HG03565 (cell line): ENCODE results near the gene PSPH.
A peak's percentile ranks its signal among the peaks of the same experiment; 100 is the strongest.
"Not testable (repeated sequence)": the region's sequence is repeated elsewhere in the genome, so short reads cannot be mapped to it uniquely, and the experiment has no call there.

Experiments
- ATAC-seq: cut with Tn5 transposase; IDR thresholded peaks from one replicate; pipeline ENCODE4 v1.9.1; 2021; ENCODE audit warnings: mild to moderate bottlenecking, moderate library complexity; ENCODE audit not compliant: unreplicated experiment

The PSPH gene

DNA sequence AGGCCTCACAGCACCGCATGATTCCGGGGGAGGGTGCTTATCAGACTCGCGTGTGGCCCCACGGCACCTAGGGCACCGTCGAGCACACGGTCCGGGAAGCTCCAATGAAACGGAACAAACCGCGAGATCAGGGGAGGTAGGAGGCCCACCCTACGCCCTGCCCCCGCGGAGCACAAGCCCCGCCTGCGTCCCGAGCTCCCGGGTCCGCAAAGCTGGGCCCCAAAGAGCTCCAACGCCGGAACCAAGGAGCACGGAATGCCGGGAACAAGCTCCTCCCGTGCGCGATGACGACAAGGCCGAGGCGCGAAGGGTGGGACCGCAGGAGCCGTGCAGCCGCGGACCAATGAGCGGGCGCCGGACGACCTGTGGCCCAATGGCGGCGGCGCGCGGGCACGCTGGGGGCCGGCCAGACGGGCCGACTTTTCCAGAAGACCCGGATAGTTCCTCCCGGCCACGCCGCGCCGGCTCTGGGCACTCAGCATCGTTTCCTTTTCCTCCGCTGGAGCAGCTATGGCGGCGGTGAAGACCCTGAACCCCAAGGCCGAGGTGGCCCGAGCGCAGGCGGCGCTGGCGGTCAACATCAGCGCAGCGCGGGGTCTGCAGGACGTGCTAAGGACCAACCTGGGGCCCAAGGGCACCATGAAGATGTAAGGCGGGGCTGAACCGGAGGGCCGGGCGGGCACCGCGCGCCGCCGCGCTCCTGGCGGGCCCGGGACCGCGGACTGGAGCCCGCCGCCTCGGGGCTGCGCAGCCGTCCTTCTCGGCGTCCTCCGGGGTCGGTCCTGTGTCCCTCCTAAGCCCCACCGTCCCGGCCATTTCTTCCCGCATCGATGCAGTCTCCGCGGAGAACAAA, at the start of gene PSPH, which contains the start of gene CCT6A:
TSS of gene PSPH (minus strand) at position 106 of the 853 bp plus-strand sequence. CDS start 30,232 bp downstream, outside the sequence.
TSS of gene CCT6A (plus strand) at position 427 of the 853 bp plus-strand sequence. CDS start at position 511, 84 bp downstream.
- ATAC-seq: peak; percentile 93

DNA sequence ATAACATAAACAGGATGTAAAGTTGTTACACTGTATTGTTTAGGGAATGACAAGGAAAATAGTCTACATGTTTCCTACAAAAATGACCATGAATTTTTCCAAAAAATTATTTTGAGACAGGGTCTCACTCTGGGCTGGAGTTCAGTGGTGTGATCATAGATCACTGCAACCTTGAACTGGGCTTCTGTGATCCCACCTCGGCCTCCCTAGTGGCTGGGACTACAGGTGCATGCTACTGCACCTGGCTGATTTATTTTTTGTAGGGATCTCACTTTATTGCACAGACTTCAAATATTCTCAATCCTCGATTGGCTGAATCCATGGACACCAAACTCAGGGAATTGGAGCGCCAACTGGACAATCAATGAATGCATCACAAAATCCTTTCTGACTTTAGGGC, 48.4 kb upstream of the PSPH start:
- no peak for ATAC-seq

DNA sequence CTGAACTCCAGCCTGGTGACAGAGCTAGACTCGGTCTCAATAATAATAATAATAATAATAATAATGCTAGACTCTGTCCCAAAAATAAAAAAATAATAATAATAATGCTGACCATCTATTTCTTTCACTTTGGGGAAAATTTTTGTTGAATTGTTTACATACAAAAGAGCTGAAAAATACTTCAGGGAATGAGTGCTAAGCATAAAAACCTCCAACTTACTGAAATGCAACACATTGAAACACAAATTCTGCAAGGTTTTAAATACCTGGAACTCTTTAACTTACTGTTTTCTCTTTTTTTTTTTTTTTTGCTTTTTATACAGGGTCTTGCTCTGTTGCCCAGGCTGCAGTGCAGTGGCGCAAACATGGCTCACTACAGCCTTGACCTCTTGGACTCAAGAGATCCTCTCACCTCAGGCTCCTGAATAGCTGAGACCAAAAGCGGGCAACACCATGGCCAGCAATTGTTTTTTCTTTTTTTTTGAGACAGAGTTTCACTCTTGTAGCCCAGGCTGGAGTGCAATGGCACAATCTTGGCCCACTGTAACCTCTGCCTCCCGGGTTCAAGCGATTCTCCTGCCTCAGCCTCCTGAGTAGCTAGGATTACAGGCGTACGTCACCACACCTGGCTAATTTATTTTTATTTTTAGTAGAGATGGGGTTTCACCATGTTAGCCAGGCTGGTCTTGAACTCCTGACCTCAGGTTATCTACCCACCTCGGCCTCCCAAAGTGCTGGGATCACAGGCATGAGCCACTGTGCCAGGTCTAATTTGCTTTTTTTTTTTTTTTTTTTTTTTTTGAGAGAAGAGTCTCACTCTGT, 47.2 kb upstream of the PSPH start:
- not testable (repeated sequence) for ATAC-seq

DNA sequence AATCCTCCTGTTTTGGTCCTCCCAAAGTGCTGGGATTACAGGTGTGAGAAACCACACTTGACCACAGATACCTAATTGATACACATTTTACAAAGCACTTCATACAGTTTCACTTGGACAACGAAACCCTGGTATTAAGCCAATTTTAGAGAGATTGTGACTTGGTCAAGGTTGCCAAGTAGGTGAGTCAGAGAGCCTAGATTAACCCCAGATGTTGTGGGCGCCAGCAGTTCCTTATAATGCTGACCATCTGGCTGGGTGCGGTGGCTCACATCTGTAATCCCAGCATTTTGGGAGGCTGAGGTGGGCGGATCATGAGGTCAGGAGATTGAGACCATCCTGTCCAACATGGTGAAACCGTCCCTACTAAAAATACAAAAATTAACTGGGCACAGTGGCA, 46.5 kb upstream of the PSPH start:
- ATAC-seq: no peak

DNA sequence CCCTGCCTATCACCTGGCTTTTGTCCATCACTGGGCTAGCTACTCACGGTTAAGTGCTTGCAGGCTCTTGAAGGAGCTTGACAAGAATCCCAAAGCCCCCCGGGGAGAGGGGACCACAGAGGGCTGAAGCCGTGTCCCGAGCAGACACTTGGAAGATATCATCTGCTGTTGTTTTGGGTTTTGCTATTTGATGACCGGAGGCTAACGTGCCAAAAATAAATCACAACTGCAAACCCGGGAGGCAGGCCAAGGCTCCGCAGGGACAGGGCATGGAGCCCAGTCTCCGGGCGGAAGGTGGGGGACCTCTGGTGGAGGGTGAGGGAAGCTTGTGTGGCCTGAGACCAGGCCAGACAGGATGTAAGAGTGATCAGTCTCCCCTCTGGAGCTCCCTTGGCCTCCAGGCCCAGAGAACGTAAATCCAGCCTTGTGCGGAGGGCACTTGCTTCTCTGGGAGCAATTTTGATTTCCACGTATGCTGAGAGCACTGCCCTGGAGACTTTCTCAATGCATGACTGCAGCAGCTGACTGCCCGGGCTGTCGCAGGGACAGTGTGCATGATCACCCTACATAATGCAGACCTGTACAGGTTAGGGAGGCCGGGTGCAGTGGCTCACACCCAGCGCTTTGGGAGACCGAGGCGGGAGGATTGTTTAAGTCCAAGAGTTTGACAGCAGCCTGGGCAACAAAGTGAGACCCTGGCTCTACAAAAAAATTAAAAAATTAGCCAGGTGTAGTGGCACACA, 41.7 kb upstream of the PSPH start, which contains the start of gene PHKG1:
TSS of gene PHKG1 (minus strand) at position 164 of the 743 bp plus-strand sequence. CDS start 4,011 bp downstream, outside the sequence.
- ATAC-seq: no peak

DNA sequence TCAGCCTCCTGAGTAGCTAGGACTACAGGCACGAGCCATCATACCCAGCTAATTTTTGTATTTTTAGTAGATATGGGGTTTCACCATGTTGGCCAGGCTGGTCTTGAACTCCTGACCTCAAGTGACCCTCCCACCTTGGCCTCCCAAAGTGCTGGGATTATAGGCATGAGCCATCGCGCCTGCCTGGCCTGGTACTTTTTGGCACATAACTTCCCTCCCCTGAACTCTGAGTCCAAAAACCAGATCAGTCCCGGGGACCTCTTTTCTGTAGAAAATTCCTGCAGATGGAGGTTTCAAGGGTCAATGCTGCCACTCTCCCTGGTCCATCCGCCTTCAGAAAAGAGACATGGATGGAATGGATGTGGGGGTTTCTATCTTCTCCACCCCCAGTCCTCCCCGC, 41.1 kb upstream of the PSPH start:
- not testable (repeated sequence) for ATAC-seq

DNA sequence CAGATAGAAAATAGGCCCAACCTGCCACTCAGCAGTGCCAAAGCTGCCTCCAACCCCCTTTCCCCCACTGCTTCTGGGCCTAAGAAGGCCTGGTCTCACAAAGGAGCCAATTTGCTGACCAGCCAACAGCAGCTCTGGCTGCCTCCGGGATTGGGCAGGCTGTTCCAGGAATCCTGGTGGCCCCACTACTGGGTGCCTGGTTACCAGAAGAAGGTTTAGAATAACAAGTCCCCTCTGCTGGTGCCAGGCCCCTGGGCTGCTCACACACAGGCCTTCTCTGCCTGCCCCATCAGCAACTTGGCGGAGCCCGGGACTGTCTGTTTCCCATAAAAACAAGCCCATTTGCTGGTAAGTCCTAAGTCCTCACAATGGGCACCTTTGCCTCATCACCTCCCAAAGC, 40.3 kb upstream of the PSPH start:
- no peak for ATAC-seq

DNA sequence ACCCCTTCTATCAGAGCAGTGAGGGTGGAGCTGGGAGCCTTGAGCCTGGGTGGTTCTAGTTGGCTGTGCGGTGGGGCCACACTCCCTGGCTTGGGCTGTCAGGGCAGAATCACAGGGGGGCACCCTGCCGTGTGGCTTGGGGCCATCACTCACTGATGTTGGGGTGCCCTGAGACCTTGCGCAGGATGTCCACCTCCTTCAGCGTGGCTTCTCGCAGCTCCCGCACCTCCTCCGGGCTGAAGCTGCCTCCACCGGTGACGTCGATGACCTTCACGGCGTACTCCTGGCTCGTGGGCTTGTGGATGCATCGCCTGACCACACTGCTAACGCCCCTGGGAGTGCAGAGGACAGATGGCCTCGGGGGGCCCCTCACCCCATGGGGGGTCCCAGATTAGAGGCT, 36.2 kb upstream of the PSPH start:
- no peak for ATAC-seq

DNA sequence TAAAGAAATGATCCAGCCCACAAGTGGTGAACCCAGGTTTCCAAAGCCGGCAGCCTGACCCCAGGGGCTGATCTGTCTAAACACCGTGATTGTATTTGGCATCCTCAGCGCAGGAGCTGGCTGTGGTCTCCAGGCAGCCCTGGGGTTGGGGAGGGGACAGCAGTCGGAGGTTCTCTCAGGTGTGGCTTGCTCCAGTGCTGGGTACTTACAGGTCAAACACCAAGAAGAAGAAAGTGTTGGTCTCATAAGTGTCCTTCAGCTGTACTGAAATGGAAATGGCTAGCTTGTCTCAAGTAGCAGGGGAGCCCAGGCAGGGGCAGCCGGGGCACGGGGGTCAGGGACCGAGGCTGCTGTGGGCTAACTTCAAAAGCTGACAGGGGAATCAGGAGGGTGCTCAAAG, 35.5 kb upstream of the PSPH start:
- no peak for ATAC-seq

DNA sequence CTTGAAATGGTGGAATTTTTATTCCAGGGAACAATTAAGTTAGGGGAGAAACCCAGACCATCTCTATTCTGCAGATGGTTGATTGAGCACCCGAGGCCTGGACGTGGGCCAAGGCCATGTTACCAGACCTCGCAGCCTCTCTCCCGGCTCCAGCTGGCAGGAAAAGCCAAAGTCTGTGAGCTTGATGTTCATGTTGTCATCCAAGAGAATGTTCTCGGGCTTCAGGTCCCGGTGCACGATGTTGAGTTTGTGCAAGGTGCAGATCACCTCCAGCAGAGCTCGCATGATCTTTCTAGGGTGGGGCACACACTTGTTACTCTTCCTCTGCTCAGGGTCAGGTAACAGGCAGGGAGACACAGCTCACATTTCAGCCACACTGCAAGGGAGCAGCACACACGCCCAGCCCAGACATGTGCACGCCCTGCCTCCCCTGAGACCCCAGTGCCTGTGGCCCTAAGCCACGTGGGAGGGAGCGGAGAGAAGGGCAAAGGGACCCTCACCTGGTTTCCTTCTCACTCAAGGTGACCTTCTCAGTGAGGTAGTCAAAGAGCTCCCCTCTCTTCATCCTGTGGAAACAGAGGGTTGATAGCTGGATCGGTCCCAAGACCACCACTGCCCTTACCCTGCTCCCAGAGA, 32.0 kb upstream of the PSPH start:
- no peak for ATAC-seq

DNA sequence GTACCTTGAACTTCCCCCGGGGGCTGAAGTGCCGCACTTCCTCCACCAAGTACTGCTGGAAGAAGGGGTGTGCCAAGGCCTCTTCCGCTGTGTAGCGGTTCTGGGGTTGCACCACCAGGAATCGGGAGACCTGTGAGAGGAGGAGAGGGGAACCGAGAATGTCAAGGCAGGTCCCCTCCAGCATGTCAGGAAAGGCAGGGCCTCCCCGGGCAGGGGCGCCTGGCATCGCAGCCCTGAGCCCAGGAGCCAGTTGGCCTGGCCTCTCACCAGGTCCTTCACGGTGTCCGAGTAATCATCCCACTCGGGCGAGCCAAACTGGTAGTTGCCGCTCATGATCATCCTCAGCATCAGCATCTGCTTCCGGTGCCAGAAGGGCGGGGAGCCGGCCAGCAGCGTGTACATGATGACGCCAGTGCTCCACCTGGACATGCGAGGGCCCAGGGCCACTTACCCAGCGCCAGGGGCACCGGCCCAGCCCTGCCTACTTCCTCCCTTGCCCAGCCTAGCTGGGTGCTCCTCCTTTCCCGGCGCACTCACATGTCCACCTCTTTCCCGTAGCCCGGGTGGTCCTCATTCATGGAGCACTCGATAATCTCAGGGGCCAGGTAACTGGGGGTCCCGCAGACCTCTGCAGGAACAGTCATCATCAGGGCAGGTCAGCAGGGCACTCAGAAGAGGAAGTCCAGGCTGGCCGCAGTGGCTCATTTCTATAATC, 30.5 kb upstream of the PSPH start:
- no peak for ATAC-seq

DNA sequence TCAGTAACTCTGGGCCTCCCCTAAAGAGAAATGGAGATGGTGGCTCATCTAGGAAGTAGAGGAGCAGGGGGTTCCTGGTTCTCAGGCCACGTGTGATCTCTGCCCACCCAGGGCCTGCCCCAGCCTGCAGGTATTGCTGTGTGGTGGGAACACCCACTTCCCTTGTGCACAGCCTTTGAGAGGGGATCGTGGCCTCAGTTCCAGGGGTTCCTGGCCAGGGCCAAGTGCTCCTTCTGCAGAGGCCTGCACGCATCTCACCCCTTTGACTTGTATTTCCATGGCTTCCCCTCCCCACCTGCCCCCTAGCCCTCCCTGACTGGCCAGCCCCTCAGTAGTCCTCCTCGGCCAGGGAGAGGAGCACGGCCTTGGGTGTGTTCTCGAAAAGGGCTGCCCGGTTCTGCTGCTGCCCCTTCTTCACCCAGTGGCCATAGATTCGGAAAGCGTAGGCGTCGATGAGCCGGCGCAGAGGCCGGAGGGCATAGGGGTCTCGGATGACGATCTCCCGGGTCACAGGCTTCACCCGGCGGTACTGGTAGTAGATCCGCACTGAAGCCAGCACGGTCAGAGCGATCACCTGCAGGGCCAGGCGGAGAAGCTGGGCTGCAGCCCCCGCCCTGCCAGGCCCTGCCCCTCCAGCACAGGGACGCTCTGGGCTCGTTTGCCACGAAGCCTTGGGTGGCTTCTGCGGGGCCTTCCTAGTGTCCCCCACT, 29.6 kb upstream of the PSPH start:
- ATAC-seq: not testable (repeated sequence)

DNA sequence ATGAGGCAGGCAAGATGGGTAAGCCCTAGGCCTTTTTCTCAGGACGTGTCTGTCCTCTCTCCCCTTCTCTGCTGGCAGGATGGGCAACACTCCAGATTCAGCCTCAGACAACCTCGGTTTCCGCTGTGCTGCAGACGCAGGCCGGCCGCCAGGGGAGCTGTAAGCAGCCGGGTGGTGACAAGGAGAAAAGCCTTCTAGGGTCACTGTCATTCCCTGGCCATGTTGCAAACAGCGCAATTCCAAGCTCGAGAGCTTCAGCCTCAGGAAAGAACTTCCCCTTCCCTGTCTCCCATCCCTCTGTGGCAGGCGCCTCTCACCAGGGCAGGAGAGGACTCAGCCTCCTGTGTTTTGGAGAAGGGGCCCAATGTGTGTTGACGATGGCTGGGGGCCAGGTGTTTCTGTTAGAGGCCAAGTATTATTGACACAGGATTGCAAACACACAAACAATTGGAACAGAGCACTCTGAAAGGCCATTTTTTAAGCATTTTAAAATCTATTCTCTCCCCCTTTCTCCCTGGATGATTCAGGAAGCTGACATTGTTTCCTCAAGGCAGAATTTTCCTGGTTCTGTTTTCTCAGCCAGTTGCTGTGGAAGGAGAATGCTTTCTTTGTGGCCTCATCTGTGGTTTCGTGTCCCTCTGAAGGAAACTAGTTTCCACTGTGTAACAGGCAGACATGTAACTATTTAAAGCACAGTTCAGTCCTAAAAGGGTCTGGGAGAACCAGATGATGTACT, 28.4 kb upstream of the PSPH start:
- ATAC-seq: no peak

DNA sequence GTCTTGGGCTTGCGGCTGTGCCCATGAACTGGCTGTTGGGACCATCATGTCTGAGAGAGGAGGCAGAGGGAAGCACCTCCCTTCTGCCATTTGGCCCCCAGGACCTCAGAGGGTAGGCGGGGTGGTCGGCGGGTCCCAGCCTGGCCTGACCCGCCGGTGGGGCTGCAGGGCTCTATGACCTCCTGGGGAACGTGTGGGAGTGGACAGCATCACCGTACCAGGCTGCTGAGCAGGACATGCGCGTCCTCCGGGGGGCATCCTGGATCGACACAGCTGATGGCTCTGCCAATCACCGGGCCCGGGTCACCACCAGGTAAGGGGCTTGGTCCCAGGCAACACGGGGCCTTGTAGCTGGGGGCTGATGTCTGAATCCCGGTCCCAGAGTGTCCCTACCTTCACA, 27.0 kb upstream of the PSPH start:
- ATAC-seq: no peak

DNA sequence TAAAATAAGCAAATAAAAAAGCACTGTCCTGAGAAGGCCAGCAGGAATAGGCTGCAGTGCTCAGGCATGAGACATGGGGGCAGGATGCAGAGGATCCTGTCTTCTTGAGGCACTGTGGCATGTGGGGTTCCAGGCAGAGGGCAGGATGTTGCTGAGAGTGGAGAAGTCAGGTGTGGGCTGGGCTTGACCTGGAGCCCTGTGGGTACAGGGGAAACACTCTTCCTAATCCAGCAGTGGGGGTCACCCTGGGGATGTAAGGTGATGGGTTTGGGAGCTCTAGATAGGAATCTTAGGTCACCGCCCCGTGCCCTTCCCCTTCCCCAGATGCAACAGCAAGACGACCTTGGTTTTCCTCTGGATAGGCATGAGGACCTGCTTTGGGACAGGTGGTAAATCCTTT, 26.4 kb upstream of the PSPH start:
- no peak for ATAC-seq

DNA sequence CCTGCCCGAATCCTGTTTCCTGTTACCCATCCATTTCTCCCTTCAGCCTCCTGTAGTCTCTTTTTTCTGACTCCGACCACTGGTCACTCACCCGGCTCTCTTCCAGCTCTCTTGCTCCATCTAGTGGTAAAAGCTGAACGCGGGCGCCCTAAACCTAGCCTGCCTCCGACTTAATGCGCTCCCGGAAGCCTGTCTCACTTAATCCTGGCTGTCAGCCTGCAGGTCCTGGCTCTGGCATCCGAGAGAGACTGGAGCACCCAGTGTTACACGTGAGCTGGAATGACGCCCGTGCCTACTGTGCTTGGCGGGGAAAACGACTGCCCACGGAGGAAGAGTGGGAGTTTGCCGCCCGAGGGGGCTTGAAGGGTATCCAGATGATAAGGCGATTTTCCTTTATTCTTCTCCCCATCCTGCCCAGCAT, 23.1 kb upstream of the PSPH start:
- ATAC-seq: peak; percentile 86

DNA sequence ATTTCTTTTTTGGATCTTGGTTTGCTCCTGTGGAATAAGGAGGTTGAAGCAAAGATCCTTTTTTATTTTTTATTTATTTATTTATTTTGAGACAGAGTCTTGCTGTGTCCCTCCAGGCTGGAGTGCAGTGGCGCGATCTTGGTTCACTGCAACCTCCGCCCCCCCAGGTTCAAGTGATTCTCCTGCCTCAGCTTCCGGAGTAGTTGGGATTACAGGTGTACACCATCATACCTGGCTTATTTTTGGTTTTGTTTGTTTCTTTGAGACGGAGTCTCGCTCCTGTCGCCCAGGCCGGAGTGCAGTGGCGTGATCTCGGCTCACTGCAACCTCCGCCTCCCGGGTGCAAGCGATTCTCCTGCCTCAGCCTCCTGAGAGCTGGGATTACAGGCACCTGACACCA, 15.1 kb upstream of the PSPH start:
- not testable (repeated sequence) for ATAC-seq

DNA sequence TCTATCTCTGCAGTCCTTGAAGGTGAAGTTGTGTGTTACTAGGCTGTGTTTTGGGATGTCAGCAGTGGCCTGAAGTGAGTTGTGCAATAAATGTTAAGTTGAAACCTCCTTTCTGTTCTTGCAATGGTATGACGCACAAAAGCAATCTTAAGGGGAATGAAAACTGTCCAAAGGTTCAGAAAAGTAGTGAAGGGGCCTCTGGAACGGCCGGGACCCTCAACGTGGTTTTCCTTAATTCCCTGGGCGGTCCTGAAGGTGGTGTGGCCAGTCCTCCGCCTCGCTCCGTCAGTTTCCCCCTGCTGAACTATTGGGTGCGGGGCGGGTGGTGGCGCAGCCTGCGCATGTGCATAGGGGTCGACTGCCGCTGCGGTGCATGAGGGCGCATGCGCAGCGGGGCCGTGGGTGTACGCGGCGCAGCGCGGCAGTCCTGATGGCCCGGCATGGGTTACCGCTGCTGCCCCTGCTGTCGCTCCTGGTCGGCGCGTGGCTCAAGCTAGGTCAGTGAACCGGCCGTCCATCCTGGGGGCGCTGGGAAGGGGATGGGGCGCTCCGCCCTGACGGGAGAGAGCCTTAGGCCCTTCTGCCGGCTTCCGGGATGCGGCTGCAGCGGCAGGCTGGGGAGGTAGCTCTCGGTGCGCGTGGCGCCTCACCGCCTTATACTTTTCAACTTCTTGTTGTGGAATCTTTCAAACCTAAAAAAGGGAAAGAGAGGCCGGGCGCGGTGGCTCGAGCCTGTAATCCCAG, 12.8 kb upstream of the PSPH start, which contains the start of gene SUMF2:
TSS of gene SUMF2 (plus strand) at position 405 of the 744 bp plus-strand sequence. CDS start at position 431, 26 bp downstream.
- peak; percentile 75 for ATAC-seq
